ENCODE measurements around the gene CYB561. TPM values are rescaled to one million over a fixed set of nuclear protein-coding genes. Genes with fewer than 3 reads are reported as not detected.

CYB561 gene
- total and polyA plus RNA-seq, 2 of the 4 experiments (the other 2 are of a cell fraction) = 2.5 to 3.0 TPM

- no peak overlapping the region for H4K8ac ChIP-seq (ENCODE audit: low read depth in 2 of 2, low read length in 2 of 2)
- no peak overlapping the region for H3K14ac ChIP-seq (replicated peaks; ENCODE audit: low read depth, low read length)
- no peak overlapping the region for H2BK15ac ChIP-seq (ENCODE audit: low read depth, low read length)
- in situ Hi-C loops (cut with MboI; ENCODE audit: low sequenced_read_pairs) (no loop called here), dilution Hi-C loops (cut with HindIII; ENCODE audit: low sequenced_read_pairs, unreplicated experiment) (no loop called here), intact Hi-C loops (cut with micrococcal nuclease) (no loop called here)
- H2BK20ac ChIP-seq (ENCODE audit: low read depth, low read length) = no peak overlapping the region
- H3K18ac ChIP-seq (ENCODE audit: low read depth, low read length) = no peak overlapping the region
- peaks cover 4% of the 10 kb centered on the region for H3K27me3 ChIP-seq (ENCODE audit: control insufficient read depth, insufficient read depth, low read length)
- H4K5ac ChIP-seq (ENCODE audit: low read depth, low read length) = no peak overlapping the region
- no peak overlapping the region for H3K23ac ChIP-seq (ENCODE audit: low read depth, low read length)
- H3K9ac ChIP-seq (ENCODE audit: low read depth, low read length) = no peak overlapping the region
- TF ChIP-seq, protein P1, sequence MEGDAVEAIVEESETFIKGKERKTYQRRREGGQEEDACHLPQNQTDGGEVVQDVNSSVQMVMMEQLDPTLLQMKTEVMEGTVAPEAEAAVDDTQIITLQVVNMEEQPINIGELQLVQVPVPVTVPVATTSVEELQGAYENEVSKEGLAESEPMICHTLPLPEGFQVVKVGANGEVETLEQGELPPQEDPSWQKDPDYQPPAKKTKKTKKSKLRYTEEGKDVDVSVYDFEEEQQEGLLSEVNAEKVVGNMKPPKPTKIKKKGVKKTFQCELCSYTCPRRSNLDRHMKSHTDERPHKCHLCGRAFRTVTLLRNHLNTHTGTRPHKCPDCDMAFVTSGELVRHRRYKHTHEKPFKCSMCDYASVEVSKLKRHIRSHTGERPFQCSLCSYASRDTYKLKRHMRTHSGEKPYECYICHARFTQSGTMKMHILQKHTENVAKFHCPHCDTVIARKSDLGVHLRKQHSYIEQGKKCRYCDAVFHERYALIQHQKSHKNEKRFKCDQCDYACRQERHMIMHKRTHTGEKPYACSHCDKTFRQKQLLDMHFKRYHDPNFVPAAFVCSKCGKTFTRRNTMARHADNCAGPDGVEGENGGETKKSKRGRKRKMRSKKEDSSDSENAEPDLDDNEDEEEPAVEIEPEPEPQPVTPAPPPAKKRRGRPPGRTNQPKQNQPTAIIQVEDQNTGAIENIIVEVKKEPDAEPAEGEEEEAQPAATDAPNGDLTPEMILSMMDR (conservative IDR thresholded peaks at IDR 0.05; ENCODE audit: low read depth, low read length) = no peak
- TF ChIP-seq FOS (IDR thresholded peaks at IDR 0.05; ENCODE audit: low read depth, low read length) (no peak), BHLHE40 (IDR thresholded peaks at IDR 0.05; ENCODE audit: low read depth, low read length) (no peak), CHD1 (IDR thresholded peaks at IDR 0.05; ENCODE audit: low read depth, low read length) (no peak), RAD21 (IDR thresholded peaks at IDR 0.05; ENCODE audit: low read length) (no peak), RFX5 (IDR thresholded peaks at IDR 0.05; ENCODE audit: low read depth, low read length) (no peak), MAFK (IDR thresholded peaks at IDR 0.05; ENCODE audit: low read depth, low read length) (no peak), CEBPB (IDR thresholded peaks at IDR 0.05; ENCODE audit: low read depth, low read length) (no peak), SMC3 (IDR thresholded peaks at IDR 0.05; ENCODE audit: low read depth, low read length) (no peak), RCOR1 (IDR thresholded peaks at IDR 0.05; ENCODE audit: insufficient replicate concordance, low read length) (no peak), MAZ (IDR thresholded peaks at IDR 0.05; ENCODE audit: borderline replicate concordance, low read depth, low read length) (no peak), POLR2A (IDR thresholded peaks at IDR 0.05; ENCODE audit: low read depth, low read length) (no peak)
- TF ChIP-seq, protein P2, sequence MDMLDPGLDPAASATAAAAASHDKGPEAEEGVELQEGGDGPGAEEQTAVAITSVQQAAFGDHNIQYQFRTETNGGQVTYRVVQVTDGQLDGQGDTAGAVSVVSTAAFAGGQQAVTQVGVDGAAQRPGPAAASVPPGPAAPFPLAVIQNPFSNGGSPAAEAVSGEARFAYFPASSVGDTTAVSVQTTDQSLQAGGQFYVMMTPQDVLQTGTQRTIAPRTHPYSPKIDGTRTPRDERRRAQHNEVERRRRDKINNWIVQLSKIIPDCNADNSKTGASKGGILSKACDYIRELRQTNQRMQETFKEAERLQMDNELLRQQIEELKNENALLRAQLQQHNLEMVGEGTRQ (IDR thresholded peaks at IDR 0.05; ENCODE audit: low read depth, low read length) = no peak
- H2BK5ac ChIP-seq (ENCODE audit: low read depth, low read length, poor library complexity, severe bottlenecking) = no peak overlapping the region
- H2AK9ac ChIP-seq (replicated peaks; ENCODE audit: low read depth, low read length, poor library complexity) = no peak overlapping the region
- ATAC-seq (ENCODE audit: low read depth) (no peak), DNase-seq (no peak)
- no peak overlapping the region for H3K4ac ChIP-seq (ENCODE audit: low read depth, low read length)
- peaks cover 4% of the 10 kb centered on the region for H3K9me1 ChIP-seq (ENCODE audit: insufficient read depth, low read length)
- H2AK5ac ChIP-seq (ENCODE audit: low read depth, low read length) = no peak overlapping the region
- no peak overlapping the region for H3K56ac ChIP-seq (ENCODE audit: extremely low read depth, insufficient read depth, low read length)
- ChIA-PET POLR2A (ENCODE audit: unreplicated experiment) (no interaction called here), CTCF (interaction anchor here (0.7 kb wide), 1 partner anchor 32 kb away, joined by 3 read pairs; no protein-coding TSS in a partner anchor)
- H2AFZ ChIP-seq (replicated peaks; ENCODE audit: low read length, poor library complexity) = no peak overlapping the region
- H4K91ac ChIP-seq (ENCODE audit: insufficient read depth, low read depth, low read length) = no peak overlapping the region
- H3K9me3 ChIP-seq (ENCODE audit: control insufficient read depth, insufficient read depth, low read length) = no peaks in the 10 kb centered on the region
- H3K79me1 ChIP-seq (ENCODE audit: low read depth in 1 of 2, low read length in 2 of 2) = no peaks in the 10 kb centered on the region
- no peak overlapping the region for H2BK120ac ChIP-seq (ENCODE audit: low read depth, low read length)
- no peaks in the 10 kb centered on the region for H4K20me1 ChIP-seq (ENCODE audit: insufficient read depth, low read length)
- no peak overlapping the region for H3K27ac ChIP-seq (ENCODE audit: insufficient read depth, low read length)
- no TSS peak for BruUV-seq (replicated peaks)
- no CpG with 5 or more reads among the region's 4 CpGs for WGBS, 2 experiments (ENCODE audit: extremely low coverage in 2 of 2, insufficient read length in 1 of 2)
- H3K36me3 ChIP-seq (ENCODE audit: control insufficient read depth, insufficient read depth, low read length) = no peaks in the 10 kb centered on the region
- H3K4me3 ChIP-seq (ENCODE audit: insufficient read depth, low read depth, low read length) = no peak overlapping the region
- no peak overlapping the region for H3K4me2 ChIP-seq (ENCODE audit: low read depth, low read length)
- H3K4me1 ChIP-seq (ENCODE audit: control insufficient read depth, insufficient read depth, low read length) = peaks cover 4% of the 10 kb centered on the region
Measured at GRCh38 chr17:63464691-63465236, 18.7 kb upstream of the CYB561 start.

All from IMR-90 (cell line).